Thyroid gland (tissue), 4 donors: ENCODE results near the gene MTO1. TPM values are rescaled to one million over a fixed set of nuclear protein-coding genes. Genes with fewer than 3 reads are reported as not detected.
"Not testable (repeated sequence)": the region's sequence is repeated elsewhere in the genome, so short reads cannot be mapped to it uniquely, and the experiment has no call there.

ENCODE experiments used
- DNase-seq, 2 donors: peaks; one replicate each; pipeline ENCODE4 v3.0.0-alpha.2; 2019
- H3K27ac ChIP-seq, 3 donors: fragments of 200-600 bp; sonication (generic); 1 replicate in 2 of 3; 2 replicates in 1 of 3; pipeline ENCODE4 v1.5.1; 2016 to 2019; ENCODE audit warnings: mild to moderate bottlenecking in 1 of 3, moderate library complexity in 1 of 3
- H3K27me3 ChIP-seq: fragments of 200-600 bp; sonication (generic); one replicate; pipeline ENCODE4 v1.5.1; 2019
- H3K36me3 ChIP-seq, 2 donors: fragments of 200-600 bp; sonication (generic); one replicate each; pipeline ENCODE4 v1.5.1; 2016 to 2019
- H3K4me1 ChIP-seq, 2 donors: fragments of 200-600 bp; sonication (generic); one replicate each; pipeline ENCODE4 v1.5.1; 2017 to 2019
- H3K4me3 ChIP-seq, 3 donors: fragments of 200-600 bp; sonication (generic); replicated peaks in 1 of 3; 1 replicate in 2 of 3; 2 replicates in 1 of 3; pipeline ENCODE4 v1.5.1; 2016; ENCODE audit warnings: mild to moderate bottlenecking in 1 of 3
- H3K9me3 ChIP-seq: fragments of 200-600 bp; sonication (generic); one replicate; pipeline ENCODE4 v1.5.1; 2017
- POLR2A ChIP-seq, 2 donors: fragments of 450-650 bp; IDR thresholded peaks; one replicate each; pipeline ENCODE4 v1.6.1; 2017; ENCODE audit warnings: antibody characterized with exemption in 2 of 2, mild to moderate bottlenecking in 2 of 2, moderate library complexity in 1 of 2
- WGBS, 2 donors: methylation state at CpG; one replicate each; pipeline ENCODE4 v1.1.5; 2017; 5-methylcytosine and 5-hydroxymethylcytosine counted together
- intact Hi-C: fragments of 100-400 bp; cut with DNase I; formaldehyde crosslinking; loops from one replicate; pipeline ENCODE4 v1.15.1; 2023
- total RNA-seq, 4 donors: library from RNA; depleted of rRNA; stranded (reverse); fragments of >200 nt; gene quantifications; one replicate each; pipeline ENCODE4 v1.2.3, GENCODE V29; 2016
- TF ChIP-seq, protein P1 (sequence below), 6 experiments: fragments of 200-600 bp in 3 of 6; fragments of 450-650 bp in 3 of 6; sonication (generic) in 3 of 6; IDR thresholded peaks; one replicate each; pipeline ENCODE4 v1.5.1; 2016 to 2019; ENCODE audit warnings: antibody characterized with exemption in 6 of 6, mild to moderate bottlenecking in 2 of 6, inconsistent platforms in 1 of 6, moderate library complexity in 1 of 6

The MTO1 gene
- total RNA-seq, 4 donors from 2014 or later, result 29.4 to 46.4 (median 30.6) TPM

DNA sequence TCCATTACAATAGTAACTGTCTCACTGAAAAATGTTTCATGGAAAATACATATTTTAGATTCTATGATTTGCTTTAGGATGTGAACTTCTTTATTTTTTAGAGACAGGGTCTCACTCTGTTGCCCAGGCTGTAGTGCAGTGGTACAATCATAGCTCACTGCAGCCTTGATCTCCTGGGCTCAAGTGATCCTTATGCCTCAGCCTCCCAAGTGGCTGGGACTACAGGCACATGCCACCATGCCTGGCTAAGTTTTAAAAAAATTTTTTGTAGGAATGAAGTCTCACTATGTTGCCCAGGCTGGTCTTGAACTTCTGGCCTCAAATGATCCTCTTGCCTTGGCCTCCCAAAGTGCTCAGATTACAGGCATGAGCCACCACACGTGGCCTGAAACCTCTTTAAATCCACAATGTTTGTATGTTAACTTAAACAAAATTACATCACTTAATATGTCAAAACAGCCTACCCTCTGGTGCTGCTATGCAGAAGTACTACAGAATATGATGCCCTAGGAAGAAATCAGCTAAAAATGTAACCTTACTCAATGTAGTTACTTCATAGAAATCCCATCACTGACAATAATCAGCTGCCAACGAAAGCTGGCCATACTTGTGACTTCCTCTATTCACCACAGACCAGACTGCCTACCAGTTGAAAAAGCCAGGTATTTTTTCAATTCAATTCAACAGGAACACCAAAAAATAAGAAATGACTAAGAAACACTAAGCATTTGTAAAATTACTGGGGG is 41.7 kb downstream of the MTO1 start:
- Histone ChIP-seq H3K4me3 (no peak overlapping the region), H3K27me3 (no peaks in the 10 kb centered on the region), H3K4me1 (no peaks in the 10 kb centered on the region), H3K27ac (no peak overlapping the region), H3K9me3 (no peaks in the 10 kb centered on the region), H3K36me3 (peaks cover 33 to 35% of the 10 kb centered on the region in 2 donors)
- 77 to 88% methylated on average over 2 of the region's 2 CpGs for WGBS, 2 donors
- intact Hi-C loops, result no loop called here
- TF ChIP-seq, protein P1, sequence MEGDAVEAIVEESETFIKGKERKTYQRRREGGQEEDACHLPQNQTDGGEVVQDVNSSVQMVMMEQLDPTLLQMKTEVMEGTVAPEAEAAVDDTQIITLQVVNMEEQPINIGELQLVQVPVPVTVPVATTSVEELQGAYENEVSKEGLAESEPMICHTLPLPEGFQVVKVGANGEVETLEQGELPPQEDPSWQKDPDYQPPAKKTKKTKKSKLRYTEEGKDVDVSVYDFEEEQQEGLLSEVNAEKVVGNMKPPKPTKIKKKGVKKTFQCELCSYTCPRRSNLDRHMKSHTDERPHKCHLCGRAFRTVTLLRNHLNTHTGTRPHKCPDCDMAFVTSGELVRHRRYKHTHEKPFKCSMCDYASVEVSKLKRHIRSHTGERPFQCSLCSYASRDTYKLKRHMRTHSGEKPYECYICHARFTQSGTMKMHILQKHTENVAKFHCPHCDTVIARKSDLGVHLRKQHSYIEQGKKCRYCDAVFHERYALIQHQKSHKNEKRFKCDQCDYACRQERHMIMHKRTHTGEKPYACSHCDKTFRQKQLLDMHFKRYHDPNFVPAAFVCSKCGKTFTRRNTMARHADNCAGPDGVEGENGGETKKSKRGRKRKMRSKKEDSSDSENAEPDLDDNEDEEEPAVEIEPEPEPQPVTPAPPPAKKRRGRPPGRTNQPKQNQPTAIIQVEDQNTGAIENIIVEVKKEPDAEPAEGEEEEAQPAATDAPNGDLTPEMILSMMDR (IDR thresholded peaks at IDR 0.05), result no peak
- TF ChIP-seq POLR2A (IDR thresholded peaks at IDR 0.05), result no peak
- DNase-seq, result no peak

- no peak overlapping the region for H3K4me3 ChIP-seq
- H3K27ac ChIP-seq, result no peak overlapping the region
- peaks cover 28 to 30% of the 10 kb centered on the region in 2 donors for H3K36me3 ChIP-seq
- 92 to 93% methylated on average over 2 of the region's 2 CpGs for WGBS, 2 donors
- intact Hi-C loops, result no loop called here
- no peak for DNase-seq
- no peak for TF ChIP-seq POLR2A (IDR thresholded peaks at IDR 0.05)
- TF ChIP-seq, protein P1 (IDR thresholded peaks at IDR 0.05), result no peak
- no peaks in the 10 kb centered on the region for H3K9me3 ChIP-seq
- H3K4me1 ChIP-seq, result no peaks in the 10 kb centered on the region
- H3K27me3 ChIP-seq, result no peaks in the 10 kb centered on the region
Measured at GRCh38 chr6:73504160-73504559, 42.6 kb downstream of the MTO1 start.

- Histone ChIP-seq H3K4me1 (no peaks in the 10 kb centered on the region), H3K27me3 (no peaks in the 10 kb centered on the region), H3K36me3 (peaks cover 23 to 28% of the 10 kb centered on the region in 2 donors), H3K4me3 (no peak overlapping the region), H3K27ac (no peak overlapping the region), H3K9me3 (no peaks in the 10 kb centered on the region)
- DNase-seq, result no peak
- intact Hi-C loops, result no loop called here
- TF ChIP-seq POLR2A (IDR thresholded peaks at IDR 0.05), result no peak
- TF ChIP-seq, protein P1 (IDR thresholded peaks at IDR 0.05), result no peak
Measured at GRCh38 chr6:73505142-73505541, 43.6 kb downstream of the MTO1 start.

- H3K4me1 ChIP-seq, H3K9me3 ChIP-seq, intact Hi-C loops, H3K27me3 ChIP-seq, H3K27ac ChIP-seq, DNase-seq, H3K4me3 ChIP-seq: not testable (repeated sequence)
- peaks cover 20 to 23% of the 10 kb centered on the region in 2 donors for H3K36me3 ChIP-seq
- WGBS, 2 donors, result 97 to 98% methylated on average over 8 of the region's 8 CpGs
Measured at GRCh38 chr6:73505705-73506104, 44.2 kb downstream of the MTO1 start.

- intact Hi-C loops, result no loop called here
- Histone ChIP-seq H3K27ac (no peak overlapping the region), H3K36me3 (peaks cover 14 to 17% of the 10 kb centered on the region in 2 donors), H3K9me3 (no peaks in the 10 kb centered on the region), H3K4me1 (no peaks in the 10 kb centered on the region), H3K27me3 (no peaks in the 10 kb centered on the region), H3K4me3 (no peak overlapping the region)
- 89 to 94% methylated on average over 6 of the region's 6 CpGs for WGBS, 2 donors
- DNase-seq, result no peak
- TF ChIP-seq, protein P1 (IDR thresholded peaks at IDR 0.05), result no peak
- TF ChIP-seq POLR2A (IDR thresholded peaks at IDR 0.05), result no peak
Measured at GRCh38 chr6:73506246-73506645, 44.7 kb downstream of the MTO1 start.
